H1 (cell line): ENCODE data around the gene HTRA1.

ENCODE experiments used
- BCL11A ChIP-seq, 2 experiments: IDR thresholded peaks; one replicate each; pipeline ENCODE4 v1.6.1; 2011; ENCODE audit warnings: low read depth in 2 of 2, low read length in 2 of 2, mild to moderate bottlenecking in 2 of 2
- BRCA1 ChIP-seq: IDR thresholded peaks from 2 replicates; pipeline ENCODE4 v1.6.1; 2012; ENCODE audit warnings: low read depth, low read length, improper control_type of control experiment
- CHD2 ChIP-seq: IDR thresholded peaks from 2 replicates; pipeline ENCODE4 v1.6.1; 2012; ENCODE audit warnings: low read length, improper control_type of control experiment
- CTCF ChIP-seq, 3 experiments: IDR thresholded peaks; 1 replicate in 2 of 3; 2 replicates in 1 of 3; pipeline versions ENCODE4 v1.5.1 to v1.6.1; 2011; ENCODE audit warnings: low read length in 3 of 3, mild to moderate bottlenecking in 3 of 3, inconsistent platforms in 2 of 3, low read depth in 1 of 3, moderate library complexity in 1 of 3; ENCODE audit not compliant: insufficient read depth in 1 of 3; ENCODE audit errors: control extremely low read depth in 1 of 3
- JUN ChIP-seq: IDR thresholded peaks from 2 replicates; pipeline ENCODE4 v1.6.1; 2011; ENCODE audit warnings: low read depth, mild to moderate bottlenecking, improper control_type of control experiment, low read length
- KDM5A ChIP-seq: fragments of 200-600 bp; IDR thresholded peaks from 2 replicates; pipeline ENCODE4 v1.7.1; 2012; ENCODE audit warnings: mild to moderate bottlenecking, low read length, inconsistent platforms, mixed read lengths
- POLR2A ChIP-seq, 2 experiments: IDR thresholded peaks; 1 replicate in 1 of 2; 2 replicates in 1 of 2; pipeline ENCODE4 v1.6.1; 2011; ENCODE audit warnings: low read depth in 2 of 2, low read length in 2 of 2, mild to moderate bottlenecking in 2 of 2; ENCODE audit errors: control extremely low read depth in 1 of 2
- SIN3A ChIP-seq, 2 experiments: IDR thresholded peaks in 1 of 2; conservative IDR thresholded peaks in 1 of 2; 2 replicates each; pipeline ENCODE4 v1.6.1; 2011 to 2012; ENCODE audit warnings: low read length in 2 of 2, improper control_type of control experiment in 1 of 2, low read depth in 1 of 2, mild to moderate bottlenecking in 1 of 2
- SP1 ChIP-seq: IDR thresholded peaks from 2 replicates; pipeline ENCODE4 v1.6.1; 2011; ENCODE audit warnings: low read depth, low read length

GRCh38 chr10:122505885-122506645, 44.7 kb downstream of the HTRA1 start:
- TF ChIP-seq CTCF (IDR thresholded peaks at IDR 0.05; ENCODE audit: control extremely low read depth in 1 of 3, insufficient read depth in 1 of 3, low read depth in 1 of 3, low read length in 3 of 3) (no peak), SIN3A (conservative IDR thresholded peaks at IDR 0.05 in 1 of 2, IDR thresholded peaks at IDR 0.05 in 1 of 2; ENCODE audit: low read depth in 1 of 2, low read length in 2 of 2) (no peak), JUN (no peak), POLR2A (IDR thresholded peaks at IDR 0.05; ENCODE audit: control extremely low read depth in 1 of 2, low read depth in 2 of 2, low read length in 2 of 2) (no peak), SP1 (no peak), CHD2 (no peak), KDM5A (no peak), BCL11A (IDR thresholded peaks at IDR 0.05; ENCODE audit: low read depth in 2 of 2, low read length in 2 of 2) (no peak), BRCA1 (no peak)
